Mesothelial cell of epicardium (in vitro differentiated cells): Measurements from ENCODE around the gene DSC2. TPM values are rescaled to one million over a fixed set of nuclear protein-coding genes. Genes with fewer than 3 reads are reported as not detected.
"Not testable (repeated sequence)": the region's sequence is repeated elsewhere in the genome, so short reads cannot be mapped to it uniquely, and the experiment has no call there.

Source experiments
- DNase-seq, 2 experiments: peaks; one replicate each; pipeline ENCODE4 v3.0.0; 2021; ENCODE audit warnings: low spot score in 2 of 2; ENCODE audit not compliant: unreplicated experiment in 2 of 2
- H3K27ac Mint-ChIP-seq: 2 replicates; pipeline ENCODE4 v1.8.0; 2021; ENCODE audit warnings: mixed read lengths
- H3K27me3 Mint-ChIP-seq: 2 replicates; pipeline ENCODE4 v1.8.0; 2021; ENCODE audit warnings: low read depth, mixed read lengths
- H3K36me3 Mint-ChIP-seq: 2 replicates; pipeline ENCODE4 v1.8.0; 2021; ENCODE audit warnings: mixed read lengths
- H3K4me1 Mint-ChIP-seq: 2 replicates; pipeline ENCODE4 v1.8.0; 2021; ENCODE audit warnings: mixed read lengths
- H3K4me3 Mint-ChIP-seq: 2 replicates; pipeline ENCODE4 v1.8.0; 2021; ENCODE audit warnings: mild to moderate bottlenecking, moderate library complexity, mixed read lengths
- H3K9me3 Mint-ChIP-seq: 2 replicates; pipeline ENCODE4 v1.8.0; 2021; ENCODE audit warnings: mixed read lengths
- total RNA-seq: library from RNA; stranded (reverse); gene quantifications from 3 replicates; pipeline ENCODE4 v1.2.1, GENCODE V29; 2021
- TF ChIP-seq, protein P1 (sequence below): fragments of 200-600 bp; sonication (generic); IDR thresholded peaks from one replicate; pipeline ENCODE4 v1.5.0; 2021; ENCODE audit warnings: antibody characterized with exemption; ENCODE audit not compliant: unreplicated experiment

DSC2 gene
- total RNA-seq, 1 donor from 2014 or later, result 61.3 TPM

- H3K27ac Mint-ChIP-seq, result no peak overlapping the region
- no peak overlapping the region for H3K4me3 Mint-ChIP-seq
- no peaks in the 10 kb centered on the region for H3K9me3 Mint-ChIP-seq
- TF ChIP-seq, protein P1, sequence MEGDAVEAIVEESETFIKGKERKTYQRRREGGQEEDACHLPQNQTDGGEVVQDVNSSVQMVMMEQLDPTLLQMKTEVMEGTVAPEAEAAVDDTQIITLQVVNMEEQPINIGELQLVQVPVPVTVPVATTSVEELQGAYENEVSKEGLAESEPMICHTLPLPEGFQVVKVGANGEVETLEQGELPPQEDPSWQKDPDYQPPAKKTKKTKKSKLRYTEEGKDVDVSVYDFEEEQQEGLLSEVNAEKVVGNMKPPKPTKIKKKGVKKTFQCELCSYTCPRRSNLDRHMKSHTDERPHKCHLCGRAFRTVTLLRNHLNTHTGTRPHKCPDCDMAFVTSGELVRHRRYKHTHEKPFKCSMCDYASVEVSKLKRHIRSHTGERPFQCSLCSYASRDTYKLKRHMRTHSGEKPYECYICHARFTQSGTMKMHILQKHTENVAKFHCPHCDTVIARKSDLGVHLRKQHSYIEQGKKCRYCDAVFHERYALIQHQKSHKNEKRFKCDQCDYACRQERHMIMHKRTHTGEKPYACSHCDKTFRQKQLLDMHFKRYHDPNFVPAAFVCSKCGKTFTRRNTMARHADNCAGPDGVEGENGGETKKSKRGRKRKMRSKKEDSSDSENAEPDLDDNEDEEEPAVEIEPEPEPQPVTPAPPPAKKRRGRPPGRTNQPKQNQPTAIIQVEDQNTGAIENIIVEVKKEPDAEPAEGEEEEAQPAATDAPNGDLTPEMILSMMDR, result no peak
- peaks cover 19% of the 10 kb centered on the region for H3K4me1 Mint-ChIP-seq
- no peak for DNase-seq
- no peaks in the 10 kb centered on the region for H3K27me3 Mint-ChIP-seq
- H3K36me3 Mint-ChIP-seq, result no peaks in the 10 kb centered on the region
Measured at GRCh38 chr18:31138709-31139108, 36.5 kb upstream of the DSC2 start.

DNA sequence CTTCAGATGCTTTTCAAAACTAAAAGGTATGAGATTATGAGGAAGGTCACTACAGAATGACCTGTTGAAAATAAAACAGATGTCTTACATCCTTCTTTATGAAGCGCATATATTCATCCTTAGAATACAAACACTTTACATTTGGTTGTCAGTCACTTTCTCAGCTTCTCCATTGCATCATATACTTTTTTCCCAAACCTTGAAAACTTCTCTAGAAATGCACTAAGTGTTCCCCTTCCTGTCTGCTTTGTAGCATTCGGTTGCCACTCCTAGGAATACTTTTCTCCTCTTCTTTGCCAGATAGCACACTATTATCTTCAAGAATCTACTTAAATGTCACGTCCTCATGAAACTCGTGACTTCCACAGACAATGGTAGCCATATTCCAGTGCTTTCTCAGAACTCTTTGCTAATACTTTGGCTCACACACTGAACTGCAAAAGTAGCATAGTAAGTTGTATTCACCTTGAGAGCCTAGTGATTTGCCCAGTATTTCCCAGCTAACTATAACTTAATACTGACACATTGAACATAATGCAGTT lies 32.8 kb upstream of the DSC2 start:
- DNase-seq, result no peak
- Mint-ChIP-seq H3K4me1 (peaks cover 13% of the 10 kb centered on the region), H3K9me3 (no peaks in the 10 kb centered on the region), H3K27ac (no peak overlapping the region), H3K36me3 (no peaks in the 10 kb centered on the region), H3K4me3 (no peak overlapping the region), H3K27me3 (no peaks in the 10 kb centered on the region)
- TF ChIP-seq, protein P1, result no peak

DNA sequence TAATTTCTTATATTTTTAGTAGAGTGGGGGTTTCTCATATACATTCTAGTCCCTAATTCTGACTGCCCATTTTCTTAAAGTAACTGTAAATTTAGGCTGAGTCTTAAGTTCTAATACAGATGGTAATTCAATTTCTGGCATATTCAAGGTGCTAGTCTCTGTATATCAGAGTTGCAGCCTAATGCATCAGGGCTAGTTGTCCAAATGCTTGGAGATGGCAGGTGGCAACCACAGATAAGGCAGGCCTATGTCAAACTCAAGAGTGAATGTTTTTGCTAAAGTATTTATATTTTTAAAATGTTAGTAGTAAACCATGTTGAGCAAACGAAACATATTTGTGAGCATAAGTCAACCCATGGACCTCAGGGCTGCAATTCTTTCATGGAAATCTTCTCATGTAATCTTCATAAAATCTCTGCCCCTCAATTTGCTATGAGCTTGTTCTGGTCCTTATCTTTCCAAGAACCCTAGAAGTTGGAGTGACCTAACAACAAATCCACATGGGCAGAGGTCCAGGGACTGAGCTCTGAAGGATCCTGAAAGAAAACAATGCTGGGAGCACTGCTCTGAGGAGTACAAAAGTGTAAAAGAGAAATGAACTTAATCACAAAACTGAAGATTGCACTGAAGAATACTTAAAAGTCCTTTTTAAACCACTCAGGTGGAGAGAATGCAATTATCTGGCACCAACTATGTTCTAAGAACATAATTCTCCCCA lies 27.3 kb upstream of the DSC2 start:
- Mint-ChIP-seq H3K27ac (no peak overlapping the region), H3K36me3 (no peaks in the 10 kb centered on the region), H3K27me3 (no peaks in the 10 kb centered on the region), H3K4me3 (no peak overlapping the region), H3K9me3 (no peaks in the 10 kb centered on the region), H3K4me1 (peaks cover 4% of the 10 kb centered on the region)
- TF ChIP-seq, protein P1, result no peak
- DNase-seq, result no peak

GRCh38 chr18:31125878-31126277 lies 23.7 kb upstream of the DSC2 start:
- DNase-seq, result no peak
- no peak overlapping the region for H3K27ac Mint-ChIP-seq
- H3K9me3 Mint-ChIP-seq, result no peaks in the 10 kb centered on the region
- no peaks in the 10 kb centered on the region for H3K36me3 Mint-ChIP-seq
- H3K27me3 Mint-ChIP-seq, result no peaks in the 10 kb centered on the region
- H3K4me1 Mint-ChIP-seq, result peaks cover 4% of the 10 kb centered on the region
- TF ChIP-seq, protein P1, result no peak
- no peak overlapping the region for H3K4me3 Mint-ChIP-seq

- not testable (repeated sequence) for H3K9me3 Mint-ChIP-seq, H3K4me3 Mint-ChIP-seq
Measured at GRCh38 chr18:31123125-31123524, 20.9 kb upstream of the DSC2 start.

DNA sequence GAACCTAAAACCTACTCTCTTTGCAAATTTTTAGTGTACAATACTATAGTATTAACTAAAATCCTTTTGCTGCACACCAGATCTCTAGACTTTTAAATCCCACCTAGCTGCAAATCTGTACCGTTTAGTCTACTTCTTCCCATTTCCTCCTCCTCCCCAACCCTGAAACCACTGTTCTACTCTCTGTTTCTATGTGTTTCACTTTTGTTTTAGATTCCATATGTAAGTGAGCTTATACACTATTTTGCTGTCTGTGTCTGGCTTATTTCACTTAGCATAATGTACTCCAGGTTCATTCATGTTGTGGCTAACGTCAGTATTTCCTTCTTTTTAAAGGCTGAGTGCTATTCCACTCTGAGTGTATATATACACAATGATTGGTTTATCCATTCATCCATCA lies 18.4 kb upstream of the DSC2 start:
- no peaks in the 10 kb centered on the region for H3K36me3 Mint-ChIP-seq
- TF ChIP-seq, protein P1, result no peak
- DNase-seq, result no peak
- no peaks in the 10 kb centered on the region for H3K9me3 Mint-ChIP-seq
- H3K27me3 Mint-ChIP-seq, result no peaks in the 10 kb centered on the region
- H3K4me1 Mint-ChIP-seq, result no peaks in the 10 kb centered on the region
- no peak overlapping the region for H3K4me3 Mint-ChIP-seq
- no peak overlapping the region for H3K27ac Mint-ChIP-seq

More at GRCh38 chr18:31123125-31123524, 20.9 kb upstream of the DSC2 start:
- H3K4me1 Mint-ChIP-seq, DNase-seq, H3K27me3 Mint-ChIP-seq, H3K36me3 Mint-ChIP-seq, H3K27ac Mint-ChIP-seq: not testable (repeated sequence)
